ENCODE results near the gene TRIM41.

The TRIM41 gene

DNA sequence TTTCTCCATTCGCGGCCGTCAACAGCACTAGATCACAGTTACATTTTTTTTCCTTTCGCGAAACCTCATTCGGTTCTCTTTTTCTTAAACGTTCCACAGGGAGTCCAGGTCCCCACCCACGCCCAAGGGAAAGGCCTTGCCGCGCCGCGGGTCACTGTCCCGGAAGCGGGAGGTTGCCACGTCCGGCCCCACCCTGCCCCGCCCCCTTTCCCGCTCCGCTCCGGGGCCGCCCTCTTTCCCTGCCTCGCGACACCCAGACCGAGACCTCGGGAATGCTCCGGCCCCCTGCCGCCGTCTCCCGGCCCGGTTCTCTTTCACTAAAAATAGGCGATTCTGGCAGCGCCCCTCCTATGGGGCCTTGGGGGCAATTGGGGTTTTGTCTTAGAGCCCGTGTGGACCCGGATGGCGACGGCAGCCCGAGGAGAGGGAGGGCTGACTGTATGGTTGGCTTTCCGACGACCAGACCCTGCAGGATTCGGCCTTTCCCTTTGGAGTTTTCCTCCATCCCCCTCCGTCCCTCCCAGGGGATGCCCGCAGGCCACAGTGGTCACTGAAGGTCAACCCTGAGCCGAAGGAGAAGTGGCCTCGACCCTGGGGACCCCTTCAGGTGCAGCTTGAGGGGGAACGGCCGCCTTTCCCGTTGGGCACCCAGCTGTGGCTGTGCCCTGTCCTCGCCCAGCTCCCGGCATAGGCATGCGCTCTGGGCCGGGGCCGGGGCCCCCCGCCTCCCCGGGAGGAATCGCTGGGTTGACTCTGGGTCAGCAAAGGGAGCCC is 23.4 kb downstream of the TRIM41 start (continued):
- TF ChIP-seq, protein P1, sequence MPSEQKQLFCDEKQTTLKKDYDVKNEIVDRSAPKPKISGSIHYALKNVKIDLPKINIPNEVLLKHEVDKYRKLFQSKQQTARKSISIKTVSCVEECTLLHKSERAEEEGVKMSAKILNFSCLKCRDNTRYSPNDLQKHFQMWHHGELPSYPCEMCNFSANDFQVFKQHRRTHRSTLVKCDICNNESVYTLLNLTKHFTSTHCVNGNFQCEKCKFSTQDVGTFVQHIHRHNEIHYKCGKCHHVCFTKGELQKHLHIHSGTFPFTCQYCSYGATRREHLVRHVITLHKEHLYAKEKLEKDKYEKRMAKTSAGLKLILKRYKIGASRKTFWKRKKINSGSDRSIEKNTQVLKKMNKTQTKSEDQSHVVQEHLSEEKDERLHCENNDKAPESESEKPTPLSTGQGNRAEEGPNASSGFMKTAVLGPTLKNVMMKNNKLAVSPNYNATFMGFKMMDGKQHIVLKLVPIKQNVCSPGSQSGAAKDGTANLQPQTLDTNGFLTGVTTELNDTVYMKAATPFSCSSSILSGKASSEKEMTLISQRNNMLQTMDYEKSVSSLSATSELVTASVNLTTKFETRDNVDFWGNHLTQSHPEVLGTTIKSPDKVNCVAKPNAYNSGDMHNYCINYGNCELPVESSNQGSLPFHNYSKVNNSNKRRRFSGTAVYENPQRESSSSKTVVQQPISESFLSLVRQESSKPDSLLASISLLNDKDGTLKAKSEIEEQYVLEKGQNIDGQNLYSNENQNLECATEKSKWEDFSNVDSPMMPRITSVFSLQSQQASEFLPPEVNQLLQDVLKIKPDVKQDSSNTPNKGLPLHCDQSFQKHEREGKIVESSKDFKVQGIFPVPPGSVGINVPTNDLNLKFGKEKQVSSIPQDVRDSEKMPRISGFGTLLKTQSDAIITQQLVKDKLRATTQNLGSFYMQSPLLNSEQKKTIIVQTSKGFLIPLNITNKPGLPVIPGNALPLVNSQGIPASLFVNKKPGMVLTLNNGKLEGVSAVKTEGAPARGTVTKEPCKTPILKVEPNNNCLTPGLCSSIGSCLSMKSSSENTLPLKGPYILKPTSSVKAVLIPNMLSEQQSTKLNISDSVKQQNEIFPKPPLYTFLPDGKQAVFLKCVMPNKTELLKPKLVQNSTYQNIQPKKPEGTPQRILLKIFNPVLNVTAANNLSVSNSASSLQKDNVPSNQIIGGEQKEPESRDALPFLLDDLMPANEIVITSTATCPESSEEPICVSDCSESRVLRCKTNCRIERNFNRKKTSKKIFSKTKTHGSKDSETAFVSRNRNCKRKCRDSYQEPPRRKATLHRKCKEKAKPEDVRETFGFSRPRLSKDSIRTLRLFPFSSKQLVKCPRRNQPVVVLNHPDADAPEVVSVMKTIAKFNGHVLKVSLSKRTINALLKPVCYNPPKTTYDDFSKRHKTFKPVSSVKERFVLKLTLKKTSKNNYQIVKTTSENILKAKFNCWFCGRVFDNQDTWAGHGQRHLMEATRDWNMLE (tag by site-specific recombination; conservative IDR thresholded peaks at IDR 0.05; ENCODE audit: low read depth), result peak; percentile 52; the same call in 1 of the 2 replicates
- TF ChIP-seq, protein P2, sequence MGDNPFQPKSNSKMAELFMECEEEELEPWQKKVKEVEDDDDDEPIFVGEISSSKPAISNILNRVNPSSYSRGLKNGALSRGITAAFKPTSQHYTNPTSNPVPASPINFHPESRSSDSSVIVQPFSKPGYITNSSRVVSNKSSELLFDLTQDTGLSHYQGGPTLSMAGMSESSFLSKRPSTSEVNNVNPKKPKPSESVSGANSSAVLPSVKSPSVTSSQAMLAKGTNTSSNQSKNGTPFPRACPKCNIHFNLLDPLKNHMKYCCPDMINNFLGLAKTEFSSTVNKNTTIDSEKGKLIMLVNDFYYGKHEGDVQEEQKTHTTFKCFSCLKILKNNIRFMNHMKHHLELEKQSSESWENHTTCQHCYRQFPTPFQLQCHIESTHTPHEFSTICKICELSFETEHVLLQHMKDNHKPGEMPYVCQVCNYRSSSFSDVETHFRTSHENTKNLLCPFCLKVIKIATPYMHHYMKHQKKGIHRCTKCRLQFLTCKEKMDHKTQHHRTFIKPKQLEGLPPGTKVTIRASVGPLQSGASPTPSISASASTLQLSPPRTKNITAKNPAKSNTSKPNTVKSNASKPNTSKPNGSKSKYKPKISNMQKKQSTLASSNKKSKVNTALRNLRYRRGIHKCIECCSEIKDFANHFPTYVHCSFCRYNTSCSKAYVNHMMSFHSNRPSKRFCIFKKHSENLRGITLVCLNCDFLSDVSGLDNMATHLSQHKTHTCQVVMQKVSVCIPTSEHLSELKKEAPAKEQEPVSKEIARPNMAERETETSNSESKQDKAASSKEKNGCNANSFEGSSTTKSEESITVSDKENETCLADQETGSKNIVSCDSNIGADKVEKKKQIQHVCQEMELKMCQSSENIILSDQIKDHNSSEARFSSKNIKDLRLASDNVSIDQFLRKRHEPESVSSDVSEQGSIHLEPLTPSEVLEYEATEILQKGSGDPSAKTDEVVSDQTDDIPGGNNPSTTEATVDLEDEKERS (tag by site-specific recombination; IDR thresholded peaks at IDR 0.05), result no peak
- TF ChIP-seq ZNF629 (tag by site-specific recombination; IDR thresholded peaks at IDR 0.05), result peak; percentile 36; the same call in 1 of the 2 replicates
- TF ChIP-seq ZNF501 (tag by site-specific recombination; IDR thresholded peaks at IDR 0.05), result no peak
- TF ChIP-seq ZNF366 (tag by site-specific recombination; conservative IDR thresholded peaks at IDR 0.05), result no peak
- TF ChIP-seq ZNF558 (tag by site-specific recombination; IDR thresholded peaks at IDR 0.05), result no peak
- peak; percentile 52 for TF ChIP-seq SP7 (tag by site-specific recombination; IDR thresholded peaks at IDR 0.05)
- TF ChIP-seq ZNF670 (tag by site-specific recombination; IDR thresholded peaks at IDR 0.05; ENCODE audit: low read depth), result no peak
- TF ChIP-seq ZFHX2 (tag by site-specific recombination; conservative IDR thresholded peaks at IDR 0.05), result peak; percentile 77; the same call in 1 of the 2 replicates
- peak; percentile 87 for TF ChIP-seq KLF16 (tag by site-specific recombination; IDR thresholded peaks at IDR 0.05)

DNA sequence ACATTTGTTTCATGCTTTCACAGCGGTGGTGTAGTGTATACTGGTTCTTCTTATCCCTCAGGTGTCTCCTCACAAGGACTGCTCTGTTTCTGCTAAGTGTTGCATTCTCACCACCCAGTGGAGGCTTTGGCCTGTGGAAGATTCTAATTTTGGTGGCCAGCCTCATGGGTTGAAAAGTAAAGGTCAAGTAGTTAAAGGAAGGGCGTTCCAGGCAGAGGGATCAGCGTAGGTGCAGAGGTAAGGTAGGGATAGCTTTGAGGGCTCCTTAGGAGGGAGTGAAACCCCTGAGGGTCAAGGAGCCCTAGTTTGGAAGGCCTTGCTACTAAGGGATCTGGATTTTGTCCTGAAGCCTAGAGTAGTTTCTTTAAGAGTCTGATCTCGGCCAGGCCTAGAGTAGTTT is 25.2 kb downstream of the TRIM41 start:
- TF ChIP-seq, protein P3, sequence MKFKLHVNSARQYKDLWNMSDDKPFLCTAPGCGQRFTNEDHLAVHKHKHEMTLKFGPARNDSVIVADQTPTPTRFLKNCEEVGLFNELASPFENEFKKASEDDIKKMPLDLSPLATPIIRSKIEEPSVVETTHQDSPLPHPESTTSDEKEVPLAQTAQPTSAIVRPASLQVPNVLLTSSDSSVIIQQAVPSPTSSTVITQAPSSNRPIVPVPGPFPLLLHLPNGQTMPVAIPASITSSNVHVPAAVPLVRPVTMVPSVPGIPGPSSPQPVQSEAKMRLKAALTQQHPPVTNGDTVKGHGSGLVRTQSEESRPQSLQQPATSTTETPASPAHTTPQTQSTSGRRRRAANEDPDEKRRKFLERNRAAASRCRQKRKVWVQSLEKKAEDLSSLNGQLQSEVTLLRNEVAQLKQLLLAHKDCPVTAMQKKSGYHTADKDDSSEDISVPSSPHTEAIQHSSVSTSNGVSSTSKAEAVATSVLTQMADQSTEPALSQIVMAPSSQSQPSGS (tag by site-specific recombination; IDR thresholded peaks at IDR 0.05; ENCODE audit: low read depth), result no peak
- TF ChIP-seq ZBTB48 (tag by site-specific recombination; IDR thresholded peaks at IDR 0.05), result peak; percentile 42; the same call in 1 of the 2 replicates
- H3K9me3 ChIP-seq (ENCODE audit: control insufficient read depth, insufficient read depth, low read depth, low read length), result no peaks in the 10 kb centered on the region
- H3K4me3 ChIP-seq (ENCODE audit: low read depth, low read length), result peak overlapping the region; percentile 89
- POLR2A ChIA-PET, result interaction anchor here (1.5 to 4.9 kb wide), 2 partner anchors 13 to 25 kb away, joined by 4 to 47 read pairs; partner anchors contain the start of genes TRIM41 and TRIM52
- peaks cover 4 to 53% of the 10 kb centered on the region in 2 experiments for H3K36me3 ChIP-seq (ENCODE audit: control insufficient read depth in 2 of 2, insufficient read depth in 1 of 2, low read length in 2 of 2)
- CTCF ChIA-PET, result no interaction called here
- H3K4me1 ChIP-seq (ENCODE audit: control insufficient read depth, insufficient read depth, low read length), result no peaks in the 10 kb centered on the region
- peak overlapping the region; percentile 50; the same call in 1 of the 2 replicates for H3K27ac ChIP-seq (ENCODE audit: extremely low read depth, low read depth, low read length)
